Measurements from ENCODE around the gene DENND5B. TPM values are rescaled to one million over a fixed set of nuclear protein-coding genes. Genes with fewer than 3 reads are reported as not detected.

Gene DENND5B
- total RNA-seq, 1 experiment from 2014 or later, result 13.8 TPM

DNA sequence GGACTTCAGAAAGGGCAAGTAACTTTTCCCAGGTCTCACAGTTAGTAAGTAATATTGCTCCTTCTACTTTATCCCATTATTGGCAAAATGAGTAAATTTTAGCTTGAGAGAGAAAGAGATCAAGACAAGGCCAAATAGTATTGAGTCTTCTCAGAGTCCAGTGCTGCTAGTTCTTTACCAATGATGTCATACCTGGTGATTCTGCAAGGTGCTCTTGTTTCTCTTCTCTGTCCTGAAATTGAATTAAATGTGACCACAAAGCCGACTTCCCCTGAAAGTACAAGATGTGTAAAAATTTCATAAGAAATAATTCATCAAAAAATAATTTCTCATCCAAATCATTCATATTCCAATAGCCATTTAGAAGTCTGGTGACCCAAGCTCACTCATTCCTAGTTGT lies 167.5 kb downstream of the DENND5B start (continued):
- TF ChIP-seq, protein P1, sequence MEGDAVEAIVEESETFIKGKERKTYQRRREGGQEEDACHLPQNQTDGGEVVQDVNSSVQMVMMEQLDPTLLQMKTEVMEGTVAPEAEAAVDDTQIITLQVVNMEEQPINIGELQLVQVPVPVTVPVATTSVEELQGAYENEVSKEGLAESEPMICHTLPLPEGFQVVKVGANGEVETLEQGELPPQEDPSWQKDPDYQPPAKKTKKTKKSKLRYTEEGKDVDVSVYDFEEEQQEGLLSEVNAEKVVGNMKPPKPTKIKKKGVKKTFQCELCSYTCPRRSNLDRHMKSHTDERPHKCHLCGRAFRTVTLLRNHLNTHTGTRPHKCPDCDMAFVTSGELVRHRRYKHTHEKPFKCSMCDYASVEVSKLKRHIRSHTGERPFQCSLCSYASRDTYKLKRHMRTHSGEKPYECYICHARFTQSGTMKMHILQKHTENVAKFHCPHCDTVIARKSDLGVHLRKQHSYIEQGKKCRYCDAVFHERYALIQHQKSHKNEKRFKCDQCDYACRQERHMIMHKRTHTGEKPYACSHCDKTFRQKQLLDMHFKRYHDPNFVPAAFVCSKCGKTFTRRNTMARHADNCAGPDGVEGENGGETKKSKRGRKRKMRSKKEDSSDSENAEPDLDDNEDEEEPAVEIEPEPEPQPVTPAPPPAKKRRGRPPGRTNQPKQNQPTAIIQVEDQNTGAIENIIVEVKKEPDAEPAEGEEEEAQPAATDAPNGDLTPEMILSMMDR (IDR thresholded peaks at IDR 0.05), result no peak
- TF ChIP-seq ZNF121 (CRISPR knock-in tag; IDR thresholded peaks at IDR 0.05) (no peak), NFYB (CRISPR knock-in tag; conservative IDR thresholded peaks at IDR 0.05; ENCODE audit: low read depth) (no peak)
- TF ChIP-seq, protein P2, sequence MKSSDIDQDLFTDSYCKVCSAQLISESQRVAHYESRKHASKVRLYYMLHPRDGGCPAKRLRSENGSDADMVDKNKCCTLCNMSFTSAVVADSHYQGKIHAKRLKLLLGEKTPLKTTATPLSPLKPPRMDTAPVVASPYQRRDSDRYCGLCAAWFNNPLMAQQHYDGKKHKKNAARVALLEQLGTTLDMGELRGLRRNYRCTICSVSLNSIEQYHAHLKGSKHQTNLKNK (CRISPR knock-in tag; IDR thresholded peaks at IDR 0.05), result no peak
- TF ChIP-seq, protein P3, sequence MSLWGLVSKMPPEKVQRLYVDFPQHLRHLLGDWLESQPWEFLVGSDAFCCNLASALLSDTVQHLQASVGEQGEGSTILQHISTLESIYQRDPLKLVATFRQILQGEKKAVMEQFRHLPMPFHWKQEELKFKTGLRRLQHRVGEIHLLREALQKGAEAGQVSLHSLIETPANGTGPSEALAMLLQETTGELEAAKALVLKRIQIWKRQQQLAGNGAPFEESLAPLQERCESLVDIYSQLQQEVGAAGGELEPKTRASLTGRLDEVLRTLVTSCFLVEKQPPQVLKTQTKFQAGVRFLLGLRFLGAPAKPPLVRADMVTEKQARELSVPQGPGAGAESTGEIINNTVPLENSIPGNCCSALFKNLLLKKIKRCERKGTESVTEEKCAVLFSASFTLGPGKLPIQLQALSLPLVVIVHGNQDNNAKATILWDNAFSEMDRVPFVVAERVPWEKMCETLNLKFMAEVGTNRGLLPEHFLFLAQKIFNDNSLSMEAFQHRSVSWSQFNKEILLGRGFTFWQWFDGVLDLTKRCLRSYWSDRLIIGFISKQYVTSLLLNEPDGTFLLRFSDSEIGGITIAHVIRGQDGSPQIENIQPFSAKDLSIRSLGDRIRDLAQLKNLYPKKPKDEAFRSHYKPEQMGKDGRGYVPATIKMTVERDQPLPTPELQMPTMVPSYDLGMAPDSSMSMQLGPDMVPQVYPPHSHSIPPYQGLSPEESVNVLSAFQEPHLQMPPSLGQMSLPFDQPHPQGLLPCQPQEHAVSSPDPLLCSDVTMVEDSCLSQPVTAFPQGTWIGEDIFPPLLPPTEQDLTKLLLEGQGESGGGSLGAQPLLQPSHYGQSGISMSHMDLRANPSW (CRISPR knock-in tag; conservative IDR thresholded peaks at IDR 0.05; ENCODE audit: low read depth), result no peak

DNA sequence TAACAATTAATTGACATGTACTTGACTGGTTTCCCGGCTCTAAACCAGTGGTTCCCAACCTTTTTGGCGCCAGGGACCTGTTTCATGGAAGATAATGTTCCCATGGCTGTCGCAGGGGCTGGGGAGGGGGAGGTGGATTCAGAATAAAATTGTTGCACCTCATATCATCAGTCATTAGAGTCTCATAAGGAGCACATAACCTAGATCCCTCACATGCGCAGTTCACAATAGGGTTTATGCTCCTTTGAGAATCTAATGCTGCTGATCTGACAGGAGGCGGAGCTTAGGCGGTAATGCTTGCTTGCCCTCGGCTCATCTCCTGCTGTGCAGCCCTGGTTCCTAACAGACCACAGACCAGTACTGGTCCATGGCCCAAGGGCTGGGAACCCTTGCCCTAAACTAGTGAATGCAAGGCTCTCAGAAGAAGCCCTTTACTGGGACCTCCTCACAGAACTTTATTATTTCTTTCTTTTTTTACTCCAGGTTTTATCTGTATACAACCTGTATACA lies 178.6 kb downstream of the DENND5B start:
- H3K36me3 Mint-ChIP-seq, result no peaks in the 10 kb centered on the region
- H3K4me1 Mint-ChIP-seq, result peaks cover 3% of the 10 kb centered on the region
- H3K4me3 Mint-ChIP-seq, result no peak overlapping the region
- CTCF ChIA-PET, result interaction anchor here (0.5 to 0.6 kb wide), 2 partner anchors 9 to 140 kb away, joined by 3 read pairs; no protein-coding TSS in a partner anchor
- 0 out of 2 replicates have a peak overlapping the region, but pooled peaks have one; percentile 63 for H3K27ac Mint-ChIP-seq
- H3K9me3 Mint-ChIP-seq, result no peaks in the 10 kb centered on the region
- H3K27me3 Mint-ChIP-seq (ENCODE audit: low read depth), result no peaks in the 10 kb centered on the region
- ATAC-seq (peak; percentile 59), DNase-seq (ENCODE audit: low spot score) (peak; percentile 44)
- POLR2A ChIA-PET, result interaction anchor here (0.5 to 0.6 kb wide), 2 partner anchors 37 to 403 kb away, joined by 3 to 6 read pairs; no protein-coding TSS in a partner anchor
- no peak for TF ChIP-seq GRHL2 (CRISPR knock-in tag; IDR thresholded peaks at IDR 0.05; ENCODE audit: insufficient replicate concordance, severe bottlenecking)
- no peak for TF ChIP-seq IRF2 (CRISPR knock-in tag; IDR thresholded peaks at IDR 0.05; ENCODE audit: borderline replicate concordance, low read depth)
- TF ChIP-seq, protein P2 (CRISPR knock-in tag; IDR thresholded peaks at IDR 0.05), result no peak
- TF ChIP-seq, protein P4, sequence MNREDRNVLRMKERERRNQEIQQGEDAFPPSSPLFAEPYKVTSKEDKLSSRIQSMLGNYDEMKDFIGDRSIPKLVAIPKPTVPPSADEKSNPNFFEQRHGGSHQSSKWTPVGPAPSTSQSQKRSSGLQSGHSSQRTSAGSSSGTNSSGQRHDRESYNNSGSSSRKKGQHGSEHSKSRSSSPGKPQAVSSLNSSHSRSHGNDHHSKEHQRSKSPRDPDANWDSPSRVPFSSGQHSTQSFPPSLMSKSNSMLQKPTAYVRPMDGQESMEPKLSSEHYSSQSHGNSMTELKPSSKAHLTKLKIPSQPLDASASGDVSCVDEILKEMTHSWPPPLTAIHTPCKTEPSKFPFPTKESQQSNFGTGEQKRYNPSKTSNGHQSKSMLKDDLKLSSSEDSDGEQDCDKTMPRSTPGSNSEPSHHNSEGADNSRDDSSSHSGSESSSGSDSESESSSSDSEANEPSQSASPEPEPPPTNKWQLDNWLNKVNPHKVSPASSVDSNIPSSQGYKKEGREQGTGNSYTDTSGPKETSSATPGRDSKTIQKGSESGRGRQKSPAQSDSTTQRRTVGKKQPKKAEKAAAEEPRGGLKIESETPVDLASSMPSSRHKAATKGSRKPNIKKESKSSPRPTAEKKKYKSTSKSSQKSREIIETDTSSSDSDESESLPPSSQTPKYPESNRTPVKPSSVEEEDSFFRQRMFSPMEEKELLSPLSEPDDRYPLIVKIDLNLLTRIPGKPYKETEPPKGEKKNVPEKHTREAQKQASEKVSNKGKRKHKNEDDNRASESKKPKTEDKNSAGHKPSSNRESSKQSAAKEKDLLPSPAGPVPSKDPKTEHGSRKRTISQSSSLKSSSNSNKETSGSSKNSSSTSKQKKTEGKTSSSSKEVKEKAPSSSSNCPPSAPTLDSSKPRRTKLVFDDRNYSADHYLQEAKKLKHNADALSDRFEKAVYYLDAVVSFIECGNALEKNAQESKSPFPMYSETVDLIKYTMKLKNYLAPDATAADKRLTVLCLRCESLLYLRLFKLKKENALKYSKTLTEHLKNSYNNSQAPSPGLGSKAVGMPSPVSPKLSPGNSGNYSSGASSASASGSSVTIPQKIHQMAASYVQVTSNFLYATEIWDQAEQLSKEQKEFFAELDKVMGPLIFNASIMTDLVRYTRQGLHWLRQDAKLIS (CRISPR knock-in tag; IDR thresholded peaks at IDR 0.05; ENCODE audit: borderline replicate concordance), result no peak
- no peak for TF ChIP-seq ZBTB21 (CRISPR knock-in tag; IDR thresholded peaks at IDR 0.05; ENCODE audit: borderline replicate concordance)
- TF ChIP-seq, protein P5, sequence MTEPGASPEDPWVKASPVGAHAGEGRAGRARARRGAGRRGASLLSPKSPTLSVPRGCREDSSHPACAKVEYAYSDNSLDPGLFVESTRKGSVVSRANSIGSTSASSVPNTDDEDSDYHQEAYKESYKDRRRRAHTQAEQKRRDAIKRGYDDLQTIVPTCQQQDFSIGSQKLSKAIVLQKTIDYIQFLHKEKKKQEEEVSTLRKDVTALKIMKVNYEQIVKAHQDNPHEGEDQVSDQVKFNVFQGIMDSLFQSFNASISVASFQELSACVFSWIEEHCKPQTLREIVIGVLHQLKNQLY (CRISPR knock-in tag; IDR thresholded peaks at IDR 0.05), result no peak
- TF ChIP-seq, protein P6, sequence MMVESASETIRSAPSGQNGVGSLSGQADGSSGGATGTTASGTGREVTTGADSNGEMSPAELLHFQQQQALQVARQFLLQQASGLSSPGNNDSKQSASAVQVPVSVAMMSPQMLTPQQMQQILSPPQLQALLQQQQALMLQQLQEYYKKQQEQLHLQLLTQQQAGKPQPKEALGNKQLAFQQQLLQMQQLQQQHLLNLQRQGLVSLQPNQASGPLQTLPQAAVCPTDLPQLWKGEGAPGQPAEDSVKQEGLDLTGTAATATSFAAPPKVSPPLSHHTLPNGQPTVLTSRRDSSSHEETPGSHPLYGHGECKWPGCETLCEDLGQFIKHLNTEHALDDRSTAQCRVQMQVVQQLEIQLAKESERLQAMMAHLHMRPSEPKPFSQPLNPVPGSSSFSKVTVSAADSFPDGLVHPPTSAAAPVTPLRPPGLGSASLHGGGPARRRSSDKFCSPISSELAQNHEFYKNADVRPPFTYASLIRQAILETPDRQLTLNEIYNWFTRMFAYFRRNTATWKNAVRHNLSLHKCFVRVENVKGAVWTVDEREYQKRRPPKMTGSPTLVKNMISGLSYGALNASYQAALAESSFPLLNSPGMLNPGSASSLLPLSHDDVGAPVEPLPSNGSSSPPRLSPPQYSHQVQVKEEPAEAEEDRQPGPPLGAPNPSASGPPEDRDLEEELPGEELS (CRISPR knock-in tag; IDR thresholded peaks at IDR 0.05), result no peak
- no peak for TF ChIP-seq ELF4 (CRISPR knock-in tag; IDR thresholded peaks at IDR 0.05; ENCODE audit: low read depth)
- no peak for TF ChIP-seq ZNF416 (CRISPR knock-in tag; IDR thresholded peaks at IDR 0.05)
- TF ChIP-seq FOXJ3 (CRISPR knock-in tag; IDR thresholded peaks at IDR 0.05; ENCODE audit: borderline replicate concordance), result no peak
- TF ChIP-seq ATF1 (CRISPR knock-in tag; IDR thresholded peaks at IDR 0.05), result no peak
- no peak for TF ChIP-seq CREM (CRISPR knock-in tag; IDR thresholded peaks at IDR 0.05)
- no peak for TF ChIP-seq NFYB (CRISPR knock-in tag; conservative IDR thresholded peaks at IDR 0.05; ENCODE audit: low read depth)
- TF ChIP-seq, protein P7, sequence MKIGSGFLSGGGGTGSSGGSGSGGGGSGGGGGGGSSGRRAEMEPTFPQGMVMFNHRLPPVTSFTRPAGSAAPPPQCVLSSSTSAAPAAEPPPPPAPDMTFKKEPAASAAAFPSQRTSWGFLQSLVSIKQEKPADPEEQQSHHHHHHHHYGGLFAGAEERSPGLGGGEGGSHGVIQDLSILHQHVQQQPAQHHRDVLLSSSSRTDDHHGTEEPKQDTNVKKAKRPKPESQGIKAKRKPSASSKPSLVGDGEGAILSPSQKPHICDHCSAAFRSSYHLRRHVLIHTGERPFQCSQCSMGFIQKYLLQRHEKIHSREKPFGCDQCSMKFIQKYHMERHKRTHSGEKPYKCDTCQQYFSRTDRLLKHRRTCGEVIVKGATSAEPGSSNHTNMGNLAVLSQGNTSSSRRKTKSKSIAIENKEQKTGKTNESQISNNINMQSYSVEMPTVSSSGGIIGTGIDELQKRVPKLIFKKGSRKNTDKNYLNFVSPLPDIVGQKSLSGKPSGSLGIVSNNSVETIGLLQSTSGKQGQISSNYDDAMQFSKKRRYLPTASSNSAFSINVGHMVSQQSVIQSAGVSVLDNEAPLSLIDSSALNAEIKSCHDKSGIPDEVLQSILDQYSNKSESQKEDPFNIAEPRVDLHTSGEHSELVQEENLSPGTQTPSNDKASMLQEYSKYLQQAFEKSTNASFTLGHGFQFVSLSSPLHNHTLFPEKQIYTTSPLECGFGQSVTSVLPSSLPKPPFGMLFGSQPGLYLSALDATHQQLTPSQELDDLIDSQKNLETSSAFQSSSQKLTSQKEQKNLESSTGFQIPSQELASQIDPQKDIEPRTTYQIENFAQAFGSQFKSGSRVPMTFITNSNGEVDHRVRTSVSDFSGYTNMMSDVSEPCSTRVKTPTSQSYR (CRISPR knock-in tag; IDR thresholded peaks at IDR 0.05), result no peak
- TF ChIP-seq NFE2L1 (CRISPR knock-in tag; IDR thresholded peaks at IDR 0.05), result no peak
- no peak for TF ChIP-seq NR2C2 (CRISPR knock-in tag; IDR thresholded peaks at IDR 0.05)
- no peak for TF ChIP-seq TEAD1 (CRISPR knock-in tag; IDR thresholded peaks at IDR 0.05)
